Measurements from ENCODE around the gene APC2.

DNA sequence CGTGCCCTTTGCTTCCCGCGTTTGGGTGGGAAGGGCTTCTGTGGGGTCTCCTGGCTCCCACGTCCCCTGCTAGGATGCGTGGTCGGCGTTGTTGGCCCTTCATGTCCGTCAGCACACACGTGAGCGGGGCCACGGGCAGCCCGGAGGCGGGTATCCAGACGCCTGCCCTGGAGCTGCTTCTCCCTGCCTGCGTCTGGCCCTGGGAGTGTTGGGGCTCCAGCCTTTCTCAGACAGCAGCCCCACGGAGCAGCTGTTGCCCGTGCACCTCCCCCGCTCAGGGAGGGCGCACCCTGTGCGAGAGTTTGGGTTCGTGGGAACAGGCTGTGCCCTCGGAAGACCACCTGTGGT is 28.0 kb upstream of the APC2 start:
- no peak for TF ChIP-seq POLR2A (IDR thresholded peaks at IDR 0.05)
- TF ChIP-seq, protein P1, sequence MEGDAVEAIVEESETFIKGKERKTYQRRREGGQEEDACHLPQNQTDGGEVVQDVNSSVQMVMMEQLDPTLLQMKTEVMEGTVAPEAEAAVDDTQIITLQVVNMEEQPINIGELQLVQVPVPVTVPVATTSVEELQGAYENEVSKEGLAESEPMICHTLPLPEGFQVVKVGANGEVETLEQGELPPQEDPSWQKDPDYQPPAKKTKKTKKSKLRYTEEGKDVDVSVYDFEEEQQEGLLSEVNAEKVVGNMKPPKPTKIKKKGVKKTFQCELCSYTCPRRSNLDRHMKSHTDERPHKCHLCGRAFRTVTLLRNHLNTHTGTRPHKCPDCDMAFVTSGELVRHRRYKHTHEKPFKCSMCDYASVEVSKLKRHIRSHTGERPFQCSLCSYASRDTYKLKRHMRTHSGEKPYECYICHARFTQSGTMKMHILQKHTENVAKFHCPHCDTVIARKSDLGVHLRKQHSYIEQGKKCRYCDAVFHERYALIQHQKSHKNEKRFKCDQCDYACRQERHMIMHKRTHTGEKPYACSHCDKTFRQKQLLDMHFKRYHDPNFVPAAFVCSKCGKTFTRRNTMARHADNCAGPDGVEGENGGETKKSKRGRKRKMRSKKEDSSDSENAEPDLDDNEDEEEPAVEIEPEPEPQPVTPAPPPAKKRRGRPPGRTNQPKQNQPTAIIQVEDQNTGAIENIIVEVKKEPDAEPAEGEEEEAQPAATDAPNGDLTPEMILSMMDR (IDR thresholded peaks at IDR 0.05), result no peak
